GM03348 (cell line): ENCODE results near the gene ZSWIM5.
A peak's percentile ranks its signal among the peaks of the same experiment; 100 is the strongest.
"Not testable (repeated sequence)": the region's sequence is repeated elsewhere in the genome, so short reads cannot be mapped to it uniquely, and the experiment has no call there.

Source experiments
- DNase-seq: peaks from one replicate; pipeline ENCODE4 v3.0.0; 2012; ENCODE audit warnings: low spot score

The ZSWIM5 gene

DNA sequence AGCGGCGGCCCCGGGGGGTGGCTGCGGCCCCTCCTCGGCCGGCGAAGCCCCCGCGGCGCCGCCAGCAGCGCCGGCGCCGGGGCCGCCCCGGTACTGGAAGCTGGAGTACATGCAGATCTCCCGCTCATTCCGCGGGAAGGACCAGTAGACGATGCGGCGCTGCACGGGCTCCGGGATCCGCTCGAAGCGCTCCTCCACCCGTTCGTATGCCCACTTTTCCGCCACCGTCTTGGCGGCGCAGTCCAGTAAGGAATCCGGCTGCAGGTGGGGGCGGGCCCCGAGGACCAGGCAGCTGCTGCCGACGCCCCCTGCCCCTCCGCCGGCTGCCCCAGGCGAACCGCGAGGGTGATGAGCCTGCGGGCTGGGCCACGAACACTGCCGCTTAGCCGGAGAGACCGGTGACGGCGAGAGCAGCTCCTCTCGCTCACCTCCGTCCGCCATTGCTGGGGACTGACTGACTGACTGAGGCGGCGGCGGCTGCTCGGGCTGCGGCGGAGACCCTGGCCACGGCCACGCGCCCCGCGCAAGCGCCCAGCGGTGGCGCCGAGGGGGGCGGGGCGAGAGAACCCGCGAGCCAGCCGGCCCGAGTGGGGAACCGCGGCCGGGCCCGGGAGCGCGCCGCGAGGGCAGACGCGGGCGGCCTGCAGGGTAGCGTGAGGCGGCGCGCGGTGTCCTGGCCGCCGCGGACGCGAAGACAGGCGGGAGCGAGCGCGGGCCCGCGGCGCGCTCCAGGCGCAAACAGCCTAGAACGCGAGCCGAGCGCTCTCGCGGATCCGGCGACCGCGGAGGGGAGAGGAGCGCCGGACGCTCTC, at the start of gene ZSWIM5:
TSS of gene ZSWIM5 (minus strand) at position 696 of the 812 bp plus-strand sequence. CDS start at position 441, 255 bp downstream.
- DNase-seq, result peak; percentile 77

DNA sequence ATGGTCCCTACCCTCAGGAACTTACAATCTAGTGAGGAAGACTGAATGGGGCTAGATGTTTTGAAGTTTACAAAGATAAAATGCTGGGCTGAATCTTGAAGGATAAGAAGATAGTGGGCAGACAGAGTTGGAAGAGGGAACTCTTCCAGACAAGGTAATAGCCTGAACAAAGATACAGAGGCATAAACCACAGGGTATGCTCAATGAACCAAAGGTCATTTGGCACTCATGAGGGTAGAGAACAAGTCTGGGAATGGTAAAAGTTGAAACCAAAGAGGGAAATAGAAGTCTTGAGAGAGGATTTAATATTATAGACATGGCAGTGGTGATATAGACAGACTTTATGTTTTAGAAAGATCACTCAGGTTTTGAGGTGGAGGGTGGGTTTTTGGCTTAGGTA, 48.1 kb upstream of the ZSWIM5 start:
- no peak for DNase-seq

DNA sequence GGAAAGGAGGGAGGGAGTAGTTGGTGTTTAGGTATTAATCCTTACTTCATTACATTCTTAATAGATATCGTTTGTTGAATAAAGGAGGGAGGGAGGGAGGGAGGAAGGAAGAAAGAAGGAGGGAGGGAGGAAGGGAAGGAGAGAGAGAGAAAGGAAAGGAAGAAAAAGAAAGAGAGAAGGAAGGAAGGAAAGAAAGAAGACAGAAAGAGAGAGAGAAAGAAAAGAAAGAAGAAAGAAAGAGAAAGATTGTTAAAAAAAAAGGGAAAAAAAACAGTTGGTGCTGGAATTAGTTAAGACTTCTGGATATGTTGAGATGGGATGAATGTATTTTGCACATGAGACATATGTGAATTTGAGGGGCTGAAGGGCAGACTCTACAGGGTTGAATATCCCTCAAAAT, 44.1 kb upstream of the ZSWIM5 start:
- DNase-seq, result no peak

DNA sequence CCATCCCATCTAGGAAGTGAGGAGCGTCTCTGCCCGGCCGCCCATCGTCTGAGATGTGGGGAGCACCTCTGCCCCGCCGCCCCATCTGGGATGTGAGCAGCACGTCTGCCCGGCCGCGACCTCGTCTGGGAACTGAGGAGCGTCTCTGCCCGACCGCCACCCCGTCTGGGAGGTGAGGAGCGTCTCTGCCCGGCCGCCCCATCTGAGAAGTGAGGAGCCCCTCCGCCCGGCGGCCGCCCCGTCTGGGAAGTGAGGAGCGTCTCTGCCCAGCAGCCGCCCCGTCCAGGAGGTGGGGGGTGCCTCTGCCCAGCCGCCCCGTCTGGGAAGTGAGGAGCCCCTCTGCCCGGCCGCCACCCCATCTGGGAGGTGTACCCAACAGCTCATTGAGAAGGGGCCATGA, 41.6 kb upstream of the ZSWIM5 start:
- DNase-seq, result not testable (repeated sequence)

DNA sequence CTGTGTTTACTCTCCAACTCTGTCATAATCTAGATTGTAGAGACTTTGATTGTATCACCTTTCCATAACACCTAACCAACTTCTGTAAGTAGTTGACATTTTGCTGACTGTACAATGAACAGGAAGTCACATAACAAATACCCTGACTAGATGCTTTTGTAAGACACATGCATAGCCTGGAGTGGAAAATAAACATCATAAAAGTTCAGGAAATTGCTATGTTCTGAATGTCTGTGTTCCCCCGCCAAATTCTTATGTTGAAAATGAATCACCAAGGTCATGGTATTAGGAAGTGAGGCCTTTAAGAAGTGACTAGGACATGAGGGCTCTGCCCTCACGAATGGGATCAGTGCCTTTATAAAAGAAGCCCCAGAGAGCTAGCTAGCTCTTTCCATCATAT, 40.4 kb upstream of the ZSWIM5 start:
- DNase-seq, result peak; percentile 31

DNA sequence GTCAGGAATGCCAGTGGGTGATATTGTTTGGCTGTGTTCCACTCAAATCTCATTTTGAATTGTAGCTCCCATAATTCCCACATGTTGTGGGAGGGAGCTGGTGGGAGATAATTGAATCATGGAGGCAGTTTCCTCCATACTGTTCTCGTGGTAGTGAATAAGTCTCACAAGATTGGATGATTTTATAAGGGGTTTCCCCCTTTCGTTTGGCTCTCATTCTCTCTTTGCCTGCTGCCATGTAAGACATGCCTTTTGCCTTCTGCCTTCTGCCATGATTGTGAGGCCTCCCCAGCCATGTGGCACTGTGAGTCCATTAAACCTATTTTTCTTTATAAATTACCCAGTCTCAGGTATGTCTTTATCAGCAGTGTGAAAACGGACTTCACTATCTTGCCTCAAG, 40.0 kb upstream of the ZSWIM5 start:
- DNase-seq, result not testable (repeated sequence)

DNA sequence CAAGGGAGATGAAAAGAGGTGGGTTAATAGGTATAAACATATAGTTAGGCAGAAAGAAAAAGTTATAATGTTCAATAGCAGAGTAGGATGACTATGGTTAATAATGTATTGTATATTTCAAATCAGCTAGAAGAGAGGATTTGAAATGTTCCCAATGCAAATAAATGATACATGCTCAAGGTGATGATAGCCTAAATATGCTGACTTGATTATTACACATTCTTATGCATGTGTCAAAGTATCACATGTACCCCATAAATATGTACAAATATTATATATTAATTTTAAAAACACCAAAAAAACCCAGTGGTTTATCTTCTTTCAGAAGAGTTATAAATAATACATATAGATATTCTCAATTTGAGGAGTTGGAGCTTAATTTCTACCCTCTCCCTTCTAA, 38.3 kb upstream of the ZSWIM5 start:
- DNase-seq, result no peak

DNA sequence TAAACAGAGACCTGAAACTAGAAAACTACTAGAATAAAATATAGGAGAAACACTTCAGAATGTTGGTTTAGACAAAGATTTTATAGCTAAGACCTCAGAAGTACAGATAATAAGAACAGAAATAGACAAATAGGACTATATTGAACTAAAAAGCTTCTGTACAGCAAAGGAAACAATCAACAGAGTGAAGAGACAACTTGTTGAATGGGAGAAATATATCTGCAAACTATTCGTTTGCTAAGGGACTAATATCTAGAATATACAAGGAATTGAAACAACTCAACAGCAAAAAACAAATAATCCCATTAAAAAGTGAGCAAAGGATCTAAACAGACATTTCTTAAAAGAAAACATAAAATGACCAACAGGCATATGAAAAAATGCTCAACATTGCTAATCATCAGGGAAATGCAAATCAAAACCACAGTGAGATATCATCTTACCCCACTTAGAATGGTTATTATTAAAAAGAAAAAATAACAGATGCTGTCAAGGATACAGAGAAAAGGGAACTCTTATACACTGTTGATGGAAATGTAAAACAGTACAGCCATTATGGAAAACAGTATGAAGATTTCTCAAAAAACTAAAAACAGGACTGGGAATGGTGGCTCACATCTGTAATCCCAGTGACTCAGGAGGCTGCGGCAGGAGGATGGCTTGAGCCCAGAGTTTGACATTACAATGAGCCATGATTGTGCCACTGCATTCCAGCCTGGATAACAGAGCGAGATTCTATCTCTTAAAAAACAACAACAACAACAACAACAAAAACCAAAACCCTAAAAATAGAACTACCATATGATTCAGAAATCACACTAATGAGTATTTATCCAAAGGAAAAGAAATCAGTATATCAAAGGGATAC, 37.3 kb upstream of the ZSWIM5 start:
- DNase-seq, result no peak

DNA sequence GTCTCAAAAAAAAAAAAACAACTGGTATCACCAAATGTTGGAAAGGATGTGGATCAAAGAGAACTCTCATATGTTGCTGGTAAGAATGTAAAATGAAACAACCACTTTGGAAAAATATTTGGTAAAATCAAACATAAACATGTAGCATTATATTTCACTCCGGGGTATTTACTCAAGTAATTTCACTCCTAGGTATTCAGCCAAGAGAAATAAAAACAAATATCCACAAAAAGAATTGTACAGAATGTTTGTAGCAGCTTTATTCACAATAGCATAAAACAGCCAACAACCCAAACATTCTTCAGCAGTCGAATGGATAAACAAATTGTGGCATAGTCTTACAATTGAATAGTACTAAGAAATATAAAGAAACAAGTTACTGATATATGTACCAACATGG, 32.4 kb upstream of the ZSWIM5 start:
- DNase-seq, result no peak

DNA sequence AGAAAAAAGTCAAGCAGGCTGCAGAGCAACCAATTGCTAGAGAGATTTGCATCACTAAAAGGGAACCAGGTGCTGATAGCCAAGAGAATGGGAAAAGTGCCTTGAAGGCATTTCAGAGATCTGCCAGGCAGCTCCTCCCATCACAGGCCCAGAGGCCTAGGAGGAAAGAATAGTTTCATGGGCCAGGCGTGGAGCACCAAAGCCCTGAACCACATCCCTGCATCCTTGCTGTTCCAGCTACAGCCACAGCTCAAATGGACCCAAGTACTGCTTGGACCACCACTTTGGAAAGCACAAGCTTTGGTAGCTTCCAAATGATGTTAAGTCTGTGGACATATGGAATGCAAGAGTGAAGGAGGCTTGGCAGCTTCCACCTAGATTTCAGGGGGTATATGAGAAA, 29.7 kb upstream of the ZSWIM5 start:
- no peak for DNase-seq

DNA sequence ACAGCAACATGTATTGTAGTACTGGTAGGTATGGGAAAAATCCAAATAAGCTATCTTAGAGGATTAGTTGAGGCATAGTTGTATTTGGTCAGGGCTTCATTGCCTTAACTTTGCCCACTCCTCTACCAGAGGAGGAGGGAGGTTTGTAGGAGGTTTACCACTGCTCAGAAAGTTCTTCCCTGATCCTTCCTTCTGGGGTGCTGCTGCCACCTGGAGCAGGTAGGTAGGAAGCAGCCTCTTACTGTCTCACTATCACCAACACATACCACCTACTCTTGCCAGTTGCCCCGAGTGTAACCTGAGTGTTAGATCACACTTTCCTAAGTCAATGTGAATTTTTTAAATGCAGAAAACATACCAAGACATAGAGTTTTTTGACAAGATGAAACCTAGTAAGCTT, 24.1 kb upstream of the ZSWIM5 start:
- no peak for DNase-seq

DNA sequence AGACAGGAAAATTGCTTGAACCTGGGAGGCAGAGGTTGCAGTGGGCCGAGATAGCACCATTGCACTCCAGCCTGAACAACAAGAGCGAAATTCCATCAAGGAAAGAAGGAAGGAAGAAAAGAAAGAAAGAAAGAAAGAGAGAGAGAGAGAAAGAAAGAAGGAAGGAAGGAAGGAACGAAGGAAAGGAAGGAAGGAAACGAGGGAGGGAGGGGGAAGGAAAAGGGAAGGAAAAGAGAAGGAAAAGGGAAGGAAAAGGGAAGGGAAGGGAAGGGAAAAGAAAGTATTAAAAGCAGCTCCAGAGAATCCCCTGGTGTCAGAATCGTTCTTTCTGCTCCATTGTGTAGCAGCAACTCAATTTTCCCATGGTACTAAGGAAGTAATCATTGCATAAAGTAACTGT, 19.2 kb upstream of the ZSWIM5 start:
- no peak for DNase-seq

DNA sequence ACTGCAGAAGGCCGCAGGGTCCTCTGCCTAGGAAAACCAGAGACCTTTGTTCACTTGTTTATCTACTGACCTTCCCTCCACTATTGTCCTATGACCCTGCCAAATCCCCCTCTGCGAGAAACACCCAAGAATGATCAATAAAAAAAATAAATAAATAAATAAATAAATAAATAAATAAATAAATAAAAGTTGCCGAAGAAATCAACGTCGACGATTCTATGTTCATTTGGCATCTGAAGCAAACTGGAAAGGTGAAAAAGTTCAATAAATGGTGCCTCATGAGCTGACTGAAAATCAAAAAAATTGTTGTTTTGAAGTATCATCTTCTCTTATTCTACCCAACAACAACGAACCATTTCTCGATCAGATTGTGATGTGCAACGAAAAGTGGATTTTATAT, 17.3 kb upstream of the ZSWIM5 start:
- not testable (repeated sequence) for DNase-seq

DNA sequence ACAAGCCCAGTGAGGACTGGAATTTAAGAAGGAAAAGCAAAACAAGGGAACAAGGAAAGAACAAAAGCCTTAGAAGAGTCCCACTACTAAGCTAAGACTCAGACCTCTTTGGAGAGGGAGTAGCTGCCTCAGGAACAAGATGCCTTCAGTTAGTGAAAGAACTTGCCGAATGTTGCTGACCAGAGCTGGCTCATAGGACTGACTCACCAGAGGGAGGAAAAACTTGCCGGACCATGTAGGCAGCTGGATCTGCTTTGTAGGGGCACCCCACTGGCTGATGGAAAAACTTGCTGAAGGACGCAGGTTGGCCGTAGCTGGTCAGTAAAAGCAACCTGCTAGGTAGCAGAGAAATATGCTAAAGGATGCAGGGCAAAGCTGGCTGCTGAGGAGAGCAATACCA, 15.3 kb upstream of the ZSWIM5 start:
- DNase-seq, result no peak

DNA sequence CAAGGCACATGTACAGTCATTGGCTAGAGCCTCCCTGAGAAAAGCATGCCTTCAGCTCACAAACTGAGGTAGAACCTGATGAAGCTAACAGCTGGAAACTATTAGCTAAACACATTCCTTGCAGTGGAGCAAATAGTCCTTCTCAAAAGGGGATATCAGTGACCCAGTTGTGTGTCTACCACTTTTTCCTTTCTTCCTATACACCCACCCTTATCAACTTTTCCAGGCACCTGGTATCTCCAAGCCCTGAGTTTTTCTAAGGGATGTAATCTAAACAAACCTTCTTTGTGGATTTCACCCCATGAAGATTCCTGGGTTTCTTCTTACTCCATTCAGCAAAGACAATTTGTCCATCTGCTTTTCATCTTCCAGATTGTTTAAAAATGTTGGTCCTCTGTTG, 10.5 kb upstream of the ZSWIM5 start:
- DNase-seq, result no peak

DNA sequence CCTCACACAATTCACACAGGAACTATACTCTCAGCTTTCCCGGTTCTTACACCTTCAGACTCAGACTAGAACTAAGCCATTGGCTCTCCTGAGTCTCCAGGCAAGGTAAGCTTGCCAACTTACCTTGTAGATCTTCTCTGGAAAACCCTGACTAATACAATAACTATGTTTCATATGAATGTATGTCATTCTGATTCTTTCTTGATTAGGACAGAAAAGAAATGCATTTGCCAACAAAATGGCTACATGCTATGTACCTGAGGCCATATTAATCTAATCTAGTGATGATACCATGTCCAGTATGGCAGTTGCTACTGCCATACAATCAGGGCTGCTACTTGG, 9.8 kb upstream of the ZSWIM5 start:
- DNase-seq, result no peak

DNA sequence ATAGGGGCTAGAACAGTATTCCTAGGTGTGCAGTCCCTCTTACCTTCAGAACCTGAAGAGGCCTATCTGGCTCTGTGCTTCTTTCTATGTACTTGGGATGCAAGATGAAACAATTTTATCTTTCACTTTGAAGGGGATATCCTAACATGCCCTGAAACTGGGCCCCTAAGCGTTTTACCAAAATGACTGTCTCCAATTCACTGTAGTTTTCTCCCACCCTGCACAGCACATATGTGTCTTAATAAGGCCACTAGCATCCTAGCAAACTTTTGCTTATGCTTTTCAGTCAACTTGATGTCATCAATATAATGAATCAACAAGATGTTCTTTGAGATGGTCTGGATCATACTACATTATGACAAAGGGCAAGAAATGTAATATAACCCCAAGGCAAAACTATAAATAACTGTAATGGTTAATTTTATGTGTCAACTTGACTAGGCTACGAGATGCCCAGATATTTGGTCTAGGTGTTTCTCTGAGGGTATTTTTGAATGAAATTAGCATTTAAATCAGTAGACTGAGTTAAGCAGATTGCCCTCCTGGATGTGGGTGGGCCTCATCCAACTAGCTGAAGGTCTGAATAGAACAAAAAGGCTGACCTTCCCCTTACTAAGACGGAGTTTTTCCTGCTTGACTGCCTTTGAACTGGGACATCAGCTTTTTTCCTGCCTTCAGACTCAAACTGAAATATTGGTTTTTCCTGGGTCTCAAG, 9.2 kb upstream of the ZSWIM5 start:
- no peak for DNase-seq

DNA sequence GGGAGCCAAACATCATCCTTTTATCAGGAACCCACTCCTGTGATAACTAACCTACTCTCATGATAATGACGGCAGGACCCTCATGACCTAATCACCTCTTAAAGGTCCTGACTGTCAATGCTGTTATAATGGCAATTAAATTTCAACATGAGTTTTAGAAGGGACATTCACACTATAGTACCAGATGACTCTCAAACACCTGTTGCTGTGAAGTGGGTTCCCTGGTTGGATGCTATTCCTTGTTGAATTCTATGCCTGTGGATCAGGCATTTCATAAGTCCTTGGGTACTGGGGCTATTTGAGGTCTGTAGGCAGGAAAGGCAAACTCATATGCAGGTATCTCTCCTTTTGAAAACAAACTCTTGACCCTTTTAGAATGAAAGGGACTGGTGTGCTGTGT, 7.5 kb upstream of the ZSWIM5 start:
- no peak for DNase-seq

DNA sequence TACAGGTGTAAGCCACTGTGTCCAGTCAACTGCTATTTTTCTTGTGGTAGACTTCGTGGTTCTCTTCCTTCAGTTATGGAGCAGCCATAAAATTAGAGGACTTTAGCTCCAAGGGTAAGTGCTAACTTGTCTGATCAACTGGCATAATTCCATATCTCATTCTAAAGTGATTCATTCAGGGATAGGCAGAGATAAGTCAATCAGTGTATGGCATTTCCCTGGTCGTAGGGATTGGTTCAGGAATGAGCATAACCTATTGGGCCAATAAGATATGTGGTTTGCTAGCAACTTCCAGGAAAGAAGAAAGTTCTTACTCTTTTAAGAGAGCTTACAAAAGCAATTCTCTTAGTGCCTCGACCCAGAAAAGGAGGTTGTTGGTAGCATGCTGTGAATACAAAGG, 4.7 kb upstream of the ZSWIM5 start:
- DNase-seq, result no peak

DNA sequence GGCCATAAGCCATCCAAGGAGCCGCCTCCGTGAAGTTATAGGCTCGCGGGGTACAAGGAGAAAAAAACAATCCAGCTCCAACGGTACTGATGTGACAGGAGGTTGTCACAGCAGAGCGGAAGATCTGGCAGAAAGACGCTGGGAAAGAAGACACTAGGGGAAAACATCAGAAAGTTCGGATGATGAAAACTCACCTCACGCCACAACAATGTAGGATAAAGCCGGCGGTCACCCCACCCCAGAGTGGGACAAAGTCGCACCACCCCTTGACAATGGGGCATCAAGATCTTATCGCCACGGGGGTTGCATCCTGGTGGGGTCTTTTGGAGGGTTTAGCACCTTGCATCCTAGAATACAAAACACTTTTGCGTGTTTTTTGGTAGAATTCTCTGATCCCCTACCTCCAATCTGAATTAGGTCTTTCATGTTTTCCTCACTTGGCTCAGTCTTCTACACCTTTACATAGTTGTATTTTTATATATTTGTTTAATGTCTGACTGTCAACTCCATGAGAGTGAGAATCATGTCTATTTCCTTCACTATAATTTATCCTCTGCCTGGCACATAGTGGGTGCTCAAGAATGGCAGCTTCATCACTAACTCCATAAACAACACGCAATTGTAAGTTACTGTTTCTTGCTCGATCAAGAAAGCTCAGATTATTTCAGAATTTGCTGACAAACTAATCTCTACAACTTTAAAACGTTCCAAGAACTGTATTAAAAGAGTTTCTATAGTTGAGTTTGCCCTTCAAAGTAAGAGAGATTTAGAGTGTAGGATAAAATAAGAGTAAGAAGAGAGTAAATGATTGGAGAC, 611 bp upstream of the ZSWIM5 start:
- DNase-seq, result no peak

DNA sequence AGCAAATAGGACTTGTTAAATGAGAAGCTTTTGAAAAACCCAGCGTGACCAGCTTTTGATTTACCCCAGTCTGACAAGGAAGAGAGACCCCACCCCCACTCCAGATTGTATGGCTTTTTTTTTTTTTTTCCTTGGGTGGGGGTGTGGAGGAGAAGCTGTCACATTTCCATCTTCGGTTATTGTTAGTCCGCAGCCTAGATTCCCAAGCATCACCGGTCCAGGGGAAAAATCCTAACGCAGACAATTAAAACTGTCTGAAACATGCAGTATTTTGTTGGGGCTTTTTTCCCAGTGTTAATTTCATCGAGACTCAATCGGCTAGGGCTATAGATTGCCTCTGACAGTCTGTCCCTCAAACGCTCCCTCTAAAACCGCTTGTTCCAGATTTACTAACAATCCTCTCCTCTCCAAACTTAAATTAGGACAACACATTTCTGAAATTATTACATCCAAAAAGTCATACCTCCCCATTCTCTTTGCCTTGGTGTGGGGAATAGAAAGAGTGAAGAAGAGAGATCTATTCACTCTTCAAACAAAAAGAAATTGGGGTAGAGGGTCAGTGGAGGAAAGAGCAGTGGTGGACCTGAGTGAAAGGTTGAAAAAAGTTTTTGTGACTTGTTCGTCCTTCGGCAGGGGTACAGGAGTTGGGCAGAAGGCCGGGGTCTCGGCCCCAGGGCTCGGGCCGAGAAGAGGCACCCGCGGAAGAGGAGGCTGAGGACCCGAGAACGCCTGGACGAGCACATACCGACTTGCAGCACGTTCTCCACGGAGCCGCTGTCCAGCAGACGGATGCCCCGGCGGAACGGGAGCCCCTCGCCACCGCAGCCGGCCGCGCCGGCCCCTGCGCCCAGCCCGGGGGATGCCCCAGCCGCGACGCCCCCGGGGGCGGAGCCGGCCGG, 1.1 kb downstream of the ZSWIM5 start:
- peak; percentile 56 for DNase-seq
